Neural progenitor cell (in vitro differentiated cells): ENCODE data around the gene PRPF40A. TPM values are rescaled to one million over a fixed set of nuclear protein-coding genes. Genes with fewer than 3 reads are reported as not detected.

Experiments used
- DNase-seq: peaks from one replicate; pipeline ENCODE4 v3.0.0-alpha.2; 2016; ENCODE audit warnings: low spot score
- H2AFZ ChIP-seq: fragments of 200-600 bp; sonication (generic); replicated peaks from 2 replicates; pipeline ENCODE4 v1.6.1; 2016; ENCODE audit warnings: antibody characterized with exemption
- H3F3A ChIP-seq: fragments of 200-600 bp; sonication (generic); 2 replicates; pipeline ENCODE4 v1.6.1; 2016; ENCODE audit warnings: antibody characterized with exemption, low read depth
- H3K27ac ChIP-seq: fragments of 200-600 bp; sonication (generic); 2 replicates; pipeline ENCODE4 v1.5.1; 2016; ENCODE audit warnings: mild to moderate bottlenecking
- H3K27me3 ChIP-seq: fragments of 200-600 bp; sonication (generic); 2 replicates; pipeline ENCODE4 v1.6.1; 2016; ENCODE audit warnings: mild to moderate bottlenecking, moderate library complexity
- H3K36me3 ChIP-seq: fragments of 200-600 bp; sonication (generic); 2 replicates; pipeline ENCODE4 v1.5.1; 2016
- H3K4me1 ChIP-seq: fragments of 200-600 bp; sonication (generic); 2 replicates; pipeline ENCODE4 v1.6.1; 2016; ENCODE audit warnings: mixed run types
- H3K4me2 ChIP-seq: fragments of 200-600 bp; sonication (generic); 2 replicates; pipeline ENCODE4 v1.6.1; 2016
- H3K4me3 ChIP-seq: fragments of 200-600 bp; sonication (generic); 2 replicates; pipeline ENCODE4 v1.5.1; 2016
- H3K79me2 ChIP-seq: fragments of 200-600 bp; sonication (generic); 2 replicates; pipeline ENCODE4 v1.6.1; 2016; ENCODE audit warnings: low read depth
- H3K9ac ChIP-seq: fragments of 200-600 bp; sonication (generic); 2 replicates; pipeline ENCODE4 v1.6.1; 2016
- H3K9me3 ChIP-seq: fragments of 200-600 bp; sonication (generic); 2 replicates; pipeline ENCODE4 v1.5.1; 2016; ENCODE audit warnings: low read depth
- H4K20me1 ChIP-seq: fragments of 200-600 bp; sonication (generic); 2 replicates; pipeline ENCODE4 v1.6.1; 2016; ENCODE audit warnings: low read depth
- H3K27ac Mint-ChIP-seq: 3 replicates; pipeline ENCODE4 v1.8.0; 2021; ENCODE audit warnings: mixed read lengths
- H3K27me3 Mint-ChIP-seq: 2 replicates; pipeline ENCODE4 v1.8.0; 2022; ENCODE audit warnings: low read depth, mild to moderate bottlenecking, inconsistent platforms, moderate library complexity, mixed read lengths; ENCODE audit not compliant: insufficient read depth
- H3K36me3 Mint-ChIP-seq: 3 replicates; pipeline ENCODE4 v1.8.0; 2021; ENCODE audit warnings: mixed read lengths
- H3K4me1 Mint-ChIP-seq: 3 replicates; pipeline ENCODE4 v1.8.0; 2021; ENCODE audit warnings: mixed read lengths
- H3K4me3 Mint-ChIP-seq: 3 replicates; pipeline ENCODE4 v1.8.0; 2021; ENCODE audit warnings: mild to moderate bottlenecking, moderate library complexity, mixed read lengths
- H3K9me3 Mint-ChIP-seq: 3 replicates; pipeline ENCODE4 v1.8.0; 2020; ENCODE audit warnings: mixed read lengths
- CTCF ChIP-seq: fragments of 200-600 bp; sonication (generic); IDR thresholded peaks from 2 replicates; pipeline ENCODE4 v1.5.1; 2017; ENCODE audit warnings: antibody characterized with exemption, mild to moderate bottlenecking
- EZH2 ChIP-seq: fragments of 200-600 bp; sonication (generic); IDR thresholded peaks from 2 replicates; pipeline ENCODE4 v1.6.1; 2017; ENCODE audit warnings: antibody characterized with exemption, mild to moderate bottlenecking, moderate library complexity
- EZH2phosphoT487 ChIP-seq: fragments of 200-600 bp; sonication (generic); IDR thresholded peaks from 2 replicates; pipeline ENCODE4 v1.6.1; 2017; ENCODE audit warnings: antibody characterized with exemption
- total RNA-seq: library from RNA; depleted of rRNA; stranded (reverse); fragments of >200 nt; gene quantifications from 2 replicates; pipeline ENCODE4 v1.2.3, GENCODE V29; 2015; ENCODE audit warnings: low replicate concordance

The PRPF40A gene
- total RNA-seq, 1 donor from 2014 or later: 257 TPM

GRCh38 chr2:152626911-152627339, 90.3 kb downstream of the PRPF40A start:
- H3K4me1 Mint-ChIP-seq: no peaks in the 10 kb centered on the region
- Histone ChIP-seq H3F3A (no peaks in the 10 kb centered on the region), H2AFZ (no peak overlapping the region), H3K4me2 (no peak overlapping the region), H4K20me1 (no peaks in the 10 kb centered on the region), H3K36me3 (no peaks in the 10 kb centered on the region), H3K27ac (no peak overlapping the region), H3K4me3 (no peak overlapping the region), H3K79me2 (no peaks in the 10 kb centered on the region), H3K4me1 (no peaks in the 10 kb centered on the region), H3K9ac (no peak overlapping the region), H3K9me3 (no peaks in the 10 kb centered on the region), H3K27me3 (no peaks in the 10 kb centered on the region)
- no peak for TF ChIP-seq EZH2phosphoT487
- no peak for TF ChIP-seq CTCF
- no peak for TF ChIP-seq EZH2
- DNase-seq: no peak
- no peak overlapping the region for H3K4me3 Mint-ChIP-seq
- H3K36me3 Mint-ChIP-seq: peaks cover 28% of the 10 kb centered on the region
- no peak overlapping the region for H3K27ac Mint-ChIP-seq
- no peaks in the 10 kb centered on the region for H3K9me3 Mint-ChIP-seq
- H3K27me3 Mint-ChIP-seq: no peaks in the 10 kb centered on the region

GRCh38 chr2:152624805-152625204, 92.5 kb downstream of the PRPF40A start:
- Histone ChIP-seq H2AFZ (no peak overlapping the region), H3K4me2 (no peak overlapping the region), H4K20me1 (no peaks in the 10 kb centered on the region), H3K27ac (no peak overlapping the region), H3K9me3 (no peaks in the 10 kb centered on the region), H3K9ac (no peak overlapping the region), H3K4me3 (no peak overlapping the region), H3K4me1 (no peaks in the 10 kb centered on the region), H3K79me2 (no peaks in the 10 kb centered on the region), H3K36me3 (no peaks in the 10 kb centered on the region), H3F3A (no peaks in the 10 kb centered on the region), H3K27me3 (no peaks in the 10 kb centered on the region)
- no peak for DNase-seq
- Mint-ChIP-seq H3K9me3 (no peaks in the 10 kb centered on the region), H3K4me1 (no peaks in the 10 kb centered on the region), H3K27ac (no peak overlapping the region), H3K27me3 (no peaks in the 10 kb centered on the region), H3K4me3 (no peak overlapping the region), H3K36me3 (peaks cover 39% of the 10 kb centered on the region)
- no peak for TF ChIP-seq CTCF
- no peak for TF ChIP-seq EZH2phosphoT487

GRCh38 chr2:152623775-152624174, 93.5 kb downstream of the PRPF40A start:
- H3K27ac ChIP-seq: no peak overlapping the region
- no peak for TF ChIP-seq EZH2
- no peak for TF ChIP-seq CTCF
- TF ChIP-seq EZH2phosphoT487: no peak

More at GRCh38 chr2:152623775-152624174, 93.5 kb downstream of the PRPF40A start:
- H3K27me3 ChIP-seq: no peaks in the 10 kb centered on the region
- no peaks in the 10 kb centered on the region for H3K4me1 ChIP-seq
- H3K79me2 ChIP-seq: no peaks in the 10 kb centered on the region
- H3F3A ChIP-seq: no peaks in the 10 kb centered on the region
- Mint-ChIP-seq H3K4me3 (no peak overlapping the region), H3K27ac (no peak overlapping the region), H3K9me3 (no peaks in the 10 kb centered on the region), H3K36me3 (peaks cover 39% of the 10 kb centered on the region), H3K4me1 (no peaks in the 10 kb centered on the region), H3K27me3 (no peaks in the 10 kb centered on the region)
- no peak overlapping the region for H2AFZ ChIP-seq
- H3K4me3 ChIP-seq: no peak overlapping the region
- peaks cover 1% of the 10 kb centered on the region for H3K36me3 ChIP-seq
- no peak overlapping the region for H3K9ac ChIP-seq
- DNase-seq: no peak
- no peaks in the 10 kb centered on the region for H4K20me1 ChIP-seq
- no peak overlapping the region for H3K4me2 ChIP-seq
- no peaks in the 10 kb centered on the region for H3K9me3 ChIP-seq
